ENCODE data around the gene LRMDA.

LRMDA gene

GRCh38 chr10:75451831-75452230 is 20.4 kb downstream of the LRMDA start:
- H2AFZ ChIP-seq (ENCODE audit: low read depth, low read length): no peak overlapping the region
- H3K79me2 ChIP-seq (ENCODE audit: low read length): no peaks in the 10 kb centered on the region
- no peak overlapping the region for H3K9ac ChIP-seq (ENCODE audit: low read length)
- H3K4me3 ChIP-seq (ENCODE audit: low read length): no peak overlapping the region
- H3K27me3 ChIP-seq (ENCODE audit: low read depth, low read length): no peaks in the 10 kb centered on the region
- no peaks in the 10 kb centered on the region for H3K9me3 ChIP-seq (ENCODE audit: insufficient read depth, low read length)
- no peak overlapping the region for H3K27ac ChIP-seq (ENCODE audit: low read length)
- H3K36me3 ChIP-seq (replicated peaks; ENCODE audit: low read depth, low read length): no peaks in the 10 kb centered on the region
- H3K4me1 ChIP-seq (ENCODE audit: low read length): no peaks in the 10 kb centered on the region
- H3K4me2 ChIP-seq (ENCODE audit: low read length): no peak overlapping the region
- no peaks in the 10 kb centered on the region for H4K20me1 ChIP-seq (ENCODE audit: insufficient read depth, low read length)
- TF ChIP-seq EZH2phosphoT487 (IDR thresholded peaks at IDR 0.05; ENCODE audit: low read depth) (no peak), CTCF (IDR thresholded peaks at IDR 0.05; ENCODE audit: low read depth, low read length) (no peak)

- no peak overlapping the region for H3K9ac ChIP-seq (ENCODE audit: low read length)
- no peaks in the 10 kb centered on the region for H3K27me3 ChIP-seq (ENCODE audit: low read depth, low read length)
- TF ChIP-seq EZH2phosphoT487 (IDR thresholded peaks at IDR 0.05; ENCODE audit: low read depth): no peak
- no peak for TF ChIP-seq CTCF (IDR thresholded peaks at IDR 0.05; ENCODE audit: low read depth, low read length)
- no peak overlapping the region for H2AFZ ChIP-seq (ENCODE audit: low read depth, low read length)
- H4K20me1 ChIP-seq (ENCODE audit: insufficient read depth, low read length): no peaks in the 10 kb centered on the region
- no peak overlapping the region for H3K27ac ChIP-seq (ENCODE audit: low read length)
- H3K79me2 ChIP-seq (ENCODE audit: low read length): no peaks in the 10 kb centered on the region
- H3K4me3 ChIP-seq (ENCODE audit: low read length): no peak overlapping the region
- no peak overlapping the region for H3K4me2 ChIP-seq (ENCODE audit: low read length)
- H3K9me3 ChIP-seq (ENCODE audit: insufficient read depth, low read length): no peaks in the 10 kb centered on the region
- no peaks in the 10 kb centered on the region for H3K36me3 ChIP-seq (replicated peaks; ENCODE audit: low read depth, low read length)
- H3K4me1 ChIP-seq (ENCODE audit: low read length): no peaks in the 10 kb centered on the region
These were observed 21.6 kb downstream of the LRMDA start for GRCh38 chr10:75452997-75453396.

- Histone ChIP-seq H3K9me3 (ENCODE audit: insufficient read depth, low read length) (no peaks in the 10 kb centered on the region), H3K9ac (ENCODE audit: low read length) (no peak overlapping the region), H3K36me3 (replicated peaks; ENCODE audit: low read depth, low read length) (no peaks in the 10 kb centered on the region), H3K27ac (ENCODE audit: low read length) (no peak overlapping the region), H3K27me3 (ENCODE audit: low read depth, low read length) (no peaks in the 10 kb centered on the region), H3K4me1 (ENCODE audit: low read length) (no peaks in the 10 kb centered on the region), H2AFZ (ENCODE audit: low read depth, low read length) (no peak overlapping the region), H4K20me1 (ENCODE audit: insufficient read depth, low read length) (no peaks in the 10 kb centered on the region), H3K4me2 (ENCODE audit: low read length) (no peak overlapping the region), H3K4me3 (ENCODE audit: low read length) (no peak overlapping the region), H3K79me2 (ENCODE audit: low read length) (no peaks in the 10 kb centered on the region)
- TF ChIP-seq CTCF (IDR thresholded peaks at IDR 0.05; ENCODE audit: low read depth, low read length): no peak
- TF ChIP-seq EZH2phosphoT487 (IDR thresholded peaks at IDR 0.05; ENCODE audit: low read depth): no peak
These were observed 24.7 kb downstream of the LRMDA start for GRCh38 chr10:75456122-75456521.

GRCh38 chr10:75460059-75460458 is 28.6 kb downstream of the LRMDA start:
- H4K20me1 ChIP-seq (ENCODE audit: insufficient read depth, low read length): no peaks in the 10 kb centered on the region
- H3K9ac ChIP-seq (ENCODE audit: low read length): no peak overlapping the region
- no peak overlapping the region for H3K27ac ChIP-seq (ENCODE audit: low read length)
- no peak overlapping the region for H3K4me2 ChIP-seq (ENCODE audit: low read length)
- H3K9me3 ChIP-seq (ENCODE audit: insufficient read depth, low read length): no peaks in the 10 kb centered on the region
- H3K36me3 ChIP-seq (replicated peaks; ENCODE audit: low read depth, low read length): no peaks in the 10 kb centered on the region
- H2AFZ ChIP-seq (ENCODE audit: low read depth, low read length): no peak overlapping the region
- H3K79me2 ChIP-seq (ENCODE audit: low read length): no peaks in the 10 kb centered on the region
- no peaks in the 10 kb centered on the region for H3K4me1 ChIP-seq (ENCODE audit: low read length)
- no peak overlapping the region for H3K4me3 ChIP-seq (ENCODE audit: low read length)
- no peaks in the 10 kb centered on the region for H3K27me3 ChIP-seq (ENCODE audit: low read depth, low read length)
- TF ChIP-seq CTCF (IDR thresholded peaks at IDR 0.05; ENCODE audit: low read depth, low read length) (no peak), EZH2phosphoT487 (IDR thresholded peaks at IDR 0.05; ENCODE audit: low read depth) (no peak)

Data from OCI-LY3 (cell line).